A673 (cell line): ENCODE data around the gene KRT7. TPM values are rescaled to one million over a fixed set of nuclear protein-coding genes. Genes with fewer than 3 reads are reported as not detected.

Experiments
- BruUV-seq: library from RNA; stranded (reverse); fragments of 400-500 nt; replicated peaks from 2 replicates; lab custom pipeline; 2021; lab: Mats Ljungman, UMichigan
- CTCF ChIA-PET: fragments of 300-600 bp; sonication (Branson Sonifier 250); formaldehyde crosslinking; loops from one replicate; lab custom pipeline; 2022; ENCODE audit warnings: antibody characterized with exemption; lab: Charles Lee
- POLR2A ChIA-PET: fragments of 300-600 bp; sonication (Branson Sonifier 250); formaldehyde crosslinking; loops from one replicate; lab custom pipeline; 2022; ENCODE audit warnings: antibody characterized with exemption; ENCODE audit not compliant: low non-redundant PET; lab: Charles Lee
- DNase-seq: peaks from one replicate; pipeline ENCODE4 v3.0.0-alpha.2; 2015; ENCODE audit warnings: low spot score
- H3K27ac ChIP-seq: fragments of 200-600 bp; sonication (generic); 2 replicates; pipeline ENCODE4 v1.5.1; 2016; ENCODE audit warnings: mixed run types, low read depth, mild to moderate bottlenecking, mixed read lengths, antibody characterized with exemption, low read length; ENCODE audit not compliant: poor library complexity, severe bottlenecking
- H3K27me3 ChIP-seq: fragments of 200-600 bp; sonication (generic); replicated peaks from 2 replicates; pipeline ENCODE4 v1.6.1; 2017; ENCODE audit warnings: mixed run types, low read depth, mild to moderate bottlenecking, mixed read lengths, antibody characterized with exemption, low read length; ENCODE audit not compliant: insufficient read depth, poor library complexity
- H3K36me3 ChIP-seq: fragments of 200-600 bp; sonication (generic); 2 replicates; pipeline ENCODE4 v1.6.1; 2016; ENCODE audit warnings: mixed run types, mild to moderate bottlenecking, mixed read lengths, antibody characterized with exemption, low read length; ENCODE audit not compliant: insufficient read depth, poor library complexity, severe bottlenecking
- H3K4me1 ChIP-seq: fragments of 200-600 bp; sonication (generic); 2 replicates; pipeline ENCODE4 v1.6.1; 2017; ENCODE audit warnings: mixed run types, mild to moderate bottlenecking, mixed read lengths, antibody characterized with exemption, low read length; ENCODE audit not compliant: insufficient read depth, poor library complexity, severe bottlenecking
- H3K4me3 ChIP-seq: fragments of 200-600 bp; sonication (generic); 2 replicates; pipeline ENCODE4 v1.5.1; 2016; ENCODE audit warnings: low read depth, mixed run types, mild to moderate bottlenecking, mixed read lengths, low read length; ENCODE audit not compliant: poor library complexity, severe bottlenecking
- H3K9me3 ChIP-seq: fragments of 200-600 bp; sonication (generic); 2 replicates; pipeline ENCODE4 v1.6.1; 2016; ENCODE audit warnings: mixed run types, low read depth, mild to moderate bottlenecking, mixed read lengths, antibody characterized with exemption, low read length; ENCODE audit not compliant: poor library complexity, severe bottlenecking
- CTCF ChIP-seq: fragments of 300-800, 200-600 bp; sonication (generic); conservative IDR thresholded peaks from 2 replicates; pipeline ENCODE4 v1.5.1; 2017; ENCODE audit warnings: low read depth, mild to moderate bottlenecking, antibody characterized with exemption, low read length, moderate library complexity, mixed read lengths
- EZH2 ChIP-seq: fragments of 200-600 bp; sonication (generic); IDR thresholded peaks from 2 replicates; pipeline ENCODE4 v1.6.1; 2017; ENCODE audit warnings: borderline replicate concordance, low read depth, mild to moderate bottlenecking, mixed read lengths, antibody characterized with exemption, low read length; ENCODE audit not compliant: poor library complexity, severe bottlenecking
- intact Hi-C: fragments of 100-400 bp; cut with micrococcal nuclease; formaldehyde crosslinking; loops from one replicate; pipeline ENCODE4 v1.10.0; 2022; ENCODE audit not compliant: unreplicated experiment
- total RNA-seq: library from RNA; stranded (reverse); gene quantifications from 2 replicates; pipeline ENCODE4 v1.2.3, GENCODE V29; 2021

KRT7 gene
- total RNA-seq, 1 experiment from 2014 or later = 1.0 TPM

GRCh38 chr12:52229836-52230343, 3.2 kb upstream of the KRT7 start:
- CTCF ChIA-PET = interaction anchor here (1.6 kb wide), 1 partner anchor 49 kb away, joined by 3 read pairs; no protein-coding TSS in a partner anchor
- DNase-seq = no peak
- POLR2A ChIA-PET = interaction anchor here (0.7 kb wide), 1 partner anchor 453 kb away, joined by 4 read pairs; no protein-coding TSS in a partner anchor

GRCh38 chr12:52230364-52231281, 2.4 kb upstream of the KRT7 start:
- Histone ChIP-seq H3K27ac (no peak overlapping the region), H3K4me1 (no peaks in the 10 kb centered on the region), H3K27me3 (peaks cover 12% of the 10 kb centered on the region), H3K4me3 (no peak overlapping the region), H3K36me3 (no peaks in the 10 kb centered on the region), H3K9me3 (no peaks in the 10 kb centered on the region)
- intact Hi-C loops = no loop called here
- no peak for TF ChIP-seq EZH2
- no peak for TF ChIP-seq CTCF
- no TSS peak for BruUV-seq
- DNase-seq = no peak
- ChIA-PET CTCF (interaction anchor here (0.5 to 1.6 kb wide), 2 partner anchors 48 to 110 kb away, joined by 3 read pairs; no protein-coding TSS in a partner anchor), POLR2A (no interaction called here)

More at GRCh38 chr12:52229836-52230343, 3.2 kb upstream of the KRT7 start:
- BruUV-seq = no TSS peak
- Histone ChIP-seq H3K9me3 (no peaks in the 10 kb centered on the region), H3K4me1 (no peaks in the 10 kb centered on the region), H3K4me3 (no peak overlapping the region), H3K27me3 (peaks cover 14% of the 10 kb centered on the region), H3K36me3 (no peaks in the 10 kb centered on the region), H3K27ac (no peak overlapping the region)
- intact Hi-C loops = no loop called here
- TF ChIP-seq EZH2 (no peak), CTCF (no peak)

DNA sequence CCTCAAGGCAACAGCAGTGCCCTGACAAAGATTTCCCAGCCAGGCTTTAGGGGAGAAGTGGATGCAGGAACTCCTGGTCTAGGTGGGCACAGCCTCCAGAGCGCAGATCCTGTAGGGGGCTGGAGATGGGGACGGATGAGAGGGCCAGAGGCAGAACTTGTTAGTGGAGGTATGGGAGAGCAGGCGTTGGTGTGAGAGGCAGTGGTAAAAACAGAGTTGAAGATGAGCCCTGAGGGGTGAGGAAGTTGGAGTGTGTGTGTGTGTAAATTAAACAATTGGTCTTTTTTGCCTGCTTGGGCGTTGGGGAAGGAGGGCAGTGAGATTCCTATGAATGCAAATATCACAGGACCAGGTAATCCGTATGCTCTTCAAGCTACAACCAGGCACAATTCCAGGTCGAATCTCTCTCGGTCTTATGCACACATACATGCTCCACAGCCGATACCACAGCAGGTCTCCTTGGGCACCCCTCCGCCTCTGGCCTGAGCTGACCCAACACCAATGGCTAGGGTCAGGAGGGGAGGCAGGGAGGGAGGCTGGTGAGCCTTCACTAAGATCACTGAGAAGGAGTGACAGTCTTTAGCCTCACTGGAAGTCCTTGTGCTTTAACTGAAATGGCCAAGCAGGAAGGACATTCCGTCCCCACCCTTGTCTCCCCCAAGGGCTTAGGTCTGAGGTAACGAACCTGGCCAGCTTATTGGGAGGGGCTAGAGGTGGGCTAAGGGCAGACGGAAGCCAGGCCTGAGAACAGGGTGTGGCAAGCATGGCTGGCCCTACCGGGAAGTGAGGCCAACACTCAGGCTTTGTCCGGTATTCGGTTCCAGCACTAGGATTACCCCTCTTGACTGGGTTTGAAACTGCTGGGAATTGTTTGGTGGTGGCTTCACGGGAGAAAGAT, 1.5 kb upstream of the KRT7 start:
- TF ChIP-seq EZH2 (no peak), CTCF (no peak)
- Histone ChIP-seq H3K4me3 (no peak overlapping the region), H3K27ac (no peak overlapping the region), H3K4me1 (no peaks in the 10 kb centered on the region), H3K9me3 (no peaks in the 10 kb centered on the region), H3K36me3 (no peaks in the 10 kb centered on the region), H3K27me3 (peaks cover 12% of the 10 kb centered on the region)
- BruUV-seq = no TSS peak
- DNase-seq = no peak
- POLR2A ChIA-PET = no interaction called here
- CTCF ChIA-PET = no interaction called here
- intact Hi-C loops = no loop called here
